ENCODE measurements around the gene ZNF469. TPM values are rescaled to one million over a fixed set of nuclear protein-coding genes. Genes with fewer than 3 reads are reported as not detected.

ZNF469 gene
- polyA plus RNA-seq, 1 donor (not counting 4 experiments of a cell fraction or from before 2014, with no cell fraction given), result not detected

GRCh38 chr16:88368994-88369393, 13.8 kb upstream of the ZNF469 start:
- Histone ChIP-seq H3K4me3 (ENCODE audit: control insufficient read depth in 2 of 3, extremely low read depth in 1 of 3, insufficient read depth in 2 of 3, low read depth in 1 of 3, low read length in 3 of 3) (no peak overlapping the region), H4K20me1 (ENCODE audit: control insufficient read depth, extremely low read depth, insufficient read depth, low read length) (no peaks in the 10 kb centered on the region), H3K9me3 (ENCODE audit: control insufficient read depth, low read depth, low read length) (peaks cover 4% of the 10 kb centered on the region), H3K9me1 (ENCODE audit: control insufficient read depth, extremely low read depth, insufficient read depth, low read length) (no peaks in the 10 kb centered on the region), H3K9ac (ENCODE audit: control insufficient read depth, extremely low read depth, insufficient read depth, low read length) (no peak overlapping the region), H3K27me3 (ENCODE audit: control insufficient read depth, extremely low read depth, insufficient read depth, low read length) (no peaks in the 10 kb centered on the region), H3K4me1 (ENCODE audit: control insufficient read depth, extremely low read depth, insufficient read depth, low read length) (no peaks in the 10 kb centered on the region), H3K79me2 (ENCODE audit: control insufficient read depth, insufficient read depth, low read length) (no peaks in the 10 kb centered on the region), H2AFZ (ENCODE audit: control insufficient read depth, low read length) (no peak overlapping the region), H3K27ac (ENCODE audit: control insufficient read depth, insufficient read depth, low read length) (no peak overlapping the region), H3K4me2 (ENCODE audit: control insufficient read depth, extremely low read depth, insufficient read depth, low read depth, low read length) (no peak overlapping the region), H3K36me3 (ENCODE audit: control insufficient read depth in 2 of 2, extremely low read depth in 1 of 2, insufficient read depth in 2 of 2, low read length in 2 of 2) (no peaks in the 10 kb centered on the region)
- dilution Hi-C loops (cut with MboI; ENCODE audit: extremely low pct_ligation_motif_present, low sequenced_read_pairs), result no loop called here
- DNase-seq (ENCODE audit: low read depth, low spot score), result no peak
- TF ChIP-seq CTCF (optimal IDR thresholded peaks at IDR 0.05 in 1 of 3, IDR thresholded peaks at IDR 0.05 in 1 of 3, conservative IDR thresholded peaks at IDR 0.05 in 1 of 3; ENCODE audit: extremely low read depth in 1 of 3, insufficient read depth in 2 of 3, low read length in 3 of 3) (no peak), EZH2 (IDR thresholded peaks at IDR 0.05; ENCODE audit: low read length) (no peak)
- no peak for FAIRE-seq

DNA sequence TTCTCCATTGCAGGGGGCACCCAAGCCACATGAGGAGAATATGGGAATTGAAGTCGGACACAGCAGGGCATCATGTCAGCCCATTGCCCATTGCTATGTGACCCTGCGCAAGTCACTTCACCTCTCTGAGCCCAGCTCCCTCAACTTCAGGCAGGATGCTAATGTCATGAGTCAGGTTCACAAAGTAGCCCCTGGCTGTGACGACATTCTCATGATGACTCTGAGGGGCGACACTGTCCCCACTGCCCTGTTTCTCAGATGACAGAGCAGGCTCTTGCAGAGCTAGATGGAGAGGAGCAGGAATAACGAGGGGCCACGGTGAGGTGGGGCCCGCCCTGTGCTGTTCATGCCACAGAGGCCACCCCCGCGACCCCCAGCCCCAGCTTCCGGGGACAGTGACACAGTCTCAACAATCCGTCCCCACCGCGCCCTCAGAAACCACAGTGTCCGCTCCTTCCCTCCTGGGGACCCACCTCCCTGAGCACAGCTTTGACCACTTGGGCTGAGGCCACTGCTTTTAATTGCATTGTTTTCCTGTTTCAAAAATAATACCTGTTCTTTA, 13.2 kb upstream of the ZNF469 start:
- no peak for FAIRE-seq
- Histone ChIP-seq H3K27ac (ENCODE audit: control insufficient read depth, insufficient read depth, low read length) (no peak overlapping the region), H3K9me3 (ENCODE audit: control insufficient read depth, low read depth, low read length) (peaks cover 4% of the 10 kb centered on the region), H2AFZ (ENCODE audit: control insufficient read depth, low read length) (no peak overlapping the region), H4K20me1 (ENCODE audit: control insufficient read depth, extremely low read depth, insufficient read depth, low read length) (no peaks in the 10 kb centered on the region), H3K27me3 (ENCODE audit: control insufficient read depth, extremely low read depth, insufficient read depth, low read length) (no peaks in the 10 kb centered on the region), H3K9me1 (ENCODE audit: control insufficient read depth, extremely low read depth, insufficient read depth, low read length) (no peaks in the 10 kb centered on the region), H3K36me3 (ENCODE audit: control insufficient read depth in 2 of 2, extremely low read depth in 1 of 2, insufficient read depth in 2 of 2, low read length in 2 of 2) (no peaks in the 10 kb centered on the region), H3K4me3 (ENCODE audit: control insufficient read depth in 2 of 3, extremely low read depth in 1 of 3, insufficient read depth in 2 of 3, low read depth in 1 of 3, low read length in 3 of 3) (no peak overlapping the region), H3K4me1 (ENCODE audit: control insufficient read depth, extremely low read depth, insufficient read depth, low read length) (no peaks in the 10 kb centered on the region), H3K79me2 (ENCODE audit: control insufficient read depth, insufficient read depth, low read length) (no peaks in the 10 kb centered on the region), H3K4me2 (ENCODE audit: control insufficient read depth, extremely low read depth, insufficient read depth, low read depth, low read length) (no peak overlapping the region), H3K9ac (ENCODE audit: control insufficient read depth, extremely low read depth, insufficient read depth, low read length) (no peak overlapping the region)
- DNase-seq (ENCODE audit: low read depth, low spot score), result no peak
- dilution Hi-C loops (cut with MboI; ENCODE audit: extremely low pct_ligation_motif_present, low sequenced_read_pairs), result no loop called here
- TF ChIP-seq EZH2 (IDR thresholded peaks at IDR 0.05; ENCODE audit: low read length) (no peak), CTCF (optimal IDR thresholded peaks at IDR 0.05 in 1 of 3, IDR thresholded peaks at IDR 0.05 in 1 of 3, conservative IDR thresholded peaks at IDR 0.05 in 1 of 3; ENCODE audit: extremely low read depth in 1 of 3, insufficient read depth in 2 of 3, low read length in 3 of 3) (no peak)
